ENCODE results near the gene TTC7B. TPM values are rescaled to one million over a fixed set of nuclear protein-coding genes. Genes with fewer than 3 reads are reported as not detected.

Gene TTC7B
- total and polyA plus RNA-seq, 2 donors (not counting 1 experiment from before 2014, with no cell fraction given) = 18.8 to 37.5 TPM

GRCh38 chr14:90568405-90568804 lies 247.8 kb downstream of the TTC7B start:
- Histone ChIP-seq H3K36me3 (ENCODE audit: control insufficient read depth, insufficient read depth, low read length) (no peaks in the 10 kb centered on the region), H3K27me3 (ENCODE audit: control insufficient read depth, insufficient read depth, low read length) (no peaks in the 10 kb centered on the region), H3K9me3 (ENCODE audit: control insufficient read depth, insufficient read depth, low read depth, low read length) (no peaks in the 10 kb centered on the region), H3K27ac (ENCODE audit: insufficient read depth, low read length) (no peak overlapping the region), H4K20me1 (ENCODE audit: control insufficient read depth, extremely low read depth, insufficient read depth, low read length) (no peaks in the 10 kb centered on the region), H3K4me2 (ENCODE audit: extremely low read depth, insufficient read depth, low read length) (no peak overlapping the region), H3K4me1 (ENCODE audit: control insufficient read depth, extremely low read depth, insufficient read depth, low read length) (no peaks in the 10 kb centered on the region), H3K79me2 (ENCODE audit: control insufficient read depth, insufficient read depth, low read length) (no peaks in the 10 kb centered on the region), H3K9ac (ENCODE audit: insufficient read depth, low read length) (no peak overlapping the region), H3K4me3 (replicated peaks in 1 of 4; ENCODE audit: control extremely low read depth in 1 of 4, insufficient read depth in 1 of 4, low read depth in 3 of 4, low read length in 4 of 4) (no peak overlapping the region), H2AFZ (ENCODE audit: low read length) (no peak overlapping the region)
- no peak for TF ChIP-seq EZH2 (IDR thresholded peaks at IDR 0.05; ENCODE audit: low read length, missing control alignments)
- TF ChIP-seq CTCF (conservative IDR thresholded peaks at IDR 0.05 in 1 of 2, IDR thresholded peaks at IDR 0.05 in 1 of 2; ENCODE audit: low read depth in 1 of 2, low read length in 2 of 2) = no peak
- no peak for DNase-seq (ENCODE audit: low read depth in 2 of 2)

- Histone ChIP-seq H2AFZ (ENCODE audit: low read length) (no peak overlapping the region), H3K9ac (ENCODE audit: insufficient read depth, low read length) (no peak overlapping the region), H3K36me3 (ENCODE audit: control insufficient read depth, insufficient read depth, low read length) (no peaks in the 10 kb centered on the region), H3K4me2 (ENCODE audit: extremely low read depth, insufficient read depth, low read length) (no peak overlapping the region), H3K79me2 (ENCODE audit: control insufficient read depth, insufficient read depth, low read length) (no peaks in the 10 kb centered on the region), H3K4me3 (replicated peaks in 1 of 4; ENCODE audit: control extremely low read depth in 1 of 4, insufficient read depth in 1 of 4, low read depth in 3 of 4, low read length in 4 of 4) (no peak overlapping the region), H3K9me3 (ENCODE audit: control insufficient read depth, insufficient read depth, low read depth, low read length) (no peaks in the 10 kb centered on the region), H3K27ac (ENCODE audit: insufficient read depth, low read length) (no peak overlapping the region), H3K4me1 (ENCODE audit: control insufficient read depth, extremely low read depth, insufficient read depth, low read length) (no peaks in the 10 kb centered on the region), H3K27me3 (ENCODE audit: control insufficient read depth, insufficient read depth, low read length) (no peaks in the 10 kb centered on the region), H4K20me1 (ENCODE audit: control insufficient read depth, extremely low read depth, insufficient read depth, low read length) (no peaks in the 10 kb centered on the region)
- no peak for TF ChIP-seq CTCF (conservative IDR thresholded peaks at IDR 0.05 in 1 of 2, IDR thresholded peaks at IDR 0.05 in 1 of 2; ENCODE audit: low read depth in 1 of 2, low read length in 2 of 2)
- no peak for TF ChIP-seq EZH2 (IDR thresholded peaks at IDR 0.05; ENCODE audit: low read length, missing control alignments)
- DNase-seq (ENCODE audit: low read depth in 2 of 2) = no peak
These were observed 248.2 kb downstream of the TTC7B start for GRCh38 chr14:90567991-90568390.

- Histone ChIP-seq H3K4me2 (ENCODE audit: extremely low read depth, insufficient read depth, low read length) (no peak overlapping the region), H3K4me1 (ENCODE audit: control insufficient read depth, extremely low read depth, insufficient read depth, low read length) (no peaks in the 10 kb centered on the region), H3K79me2 (ENCODE audit: control insufficient read depth, insufficient read depth, low read length) (no peaks in the 10 kb centered on the region), H4K20me1 (ENCODE audit: control insufficient read depth, extremely low read depth, insufficient read depth, low read length) (no peaks in the 10 kb centered on the region), H3K27ac (ENCODE audit: insufficient read depth, low read length) (no peak overlapping the region), H3K36me3 (ENCODE audit: control insufficient read depth, insufficient read depth, low read length) (no peaks in the 10 kb centered on the region), H3K4me3 (replicated peaks in 1 of 4; ENCODE audit: control extremely low read depth in 1 of 4, insufficient read depth in 1 of 4, low read depth in 3 of 4, low read length in 4 of 4) (no peak overlapping the region), H2AFZ (ENCODE audit: low read length) (no peak overlapping the region), H3K9me3 (ENCODE audit: control insufficient read depth, insufficient read depth, low read depth, low read length) (no peaks in the 10 kb centered on the region), H3K9ac (ENCODE audit: insufficient read depth, low read length) (no peak overlapping the region), H3K27me3 (ENCODE audit: control insufficient read depth, insufficient read depth, low read length) (no peaks in the 10 kb centered on the region)
- TF ChIP-seq CTCF (conservative IDR thresholded peaks at IDR 0.05 in 1 of 2, IDR thresholded peaks at IDR 0.05 in 1 of 2; ENCODE audit: low read depth in 1 of 2, low read length in 2 of 2) (no peak), EZH2 (IDR thresholded peaks at IDR 0.05; ENCODE audit: low read length, missing control alignments) (no peak)
- no peak for DNase-seq (ENCODE audit: low read depth in 2 of 2)
These were observed 249.0 kb downstream of the TTC7B start for GRCh38 chr14:90567191-90567590.

All from fibroblast of lung (primary cell).